ENCODE data around the gene SPATA46.

Gene SPATA46

DNA sequence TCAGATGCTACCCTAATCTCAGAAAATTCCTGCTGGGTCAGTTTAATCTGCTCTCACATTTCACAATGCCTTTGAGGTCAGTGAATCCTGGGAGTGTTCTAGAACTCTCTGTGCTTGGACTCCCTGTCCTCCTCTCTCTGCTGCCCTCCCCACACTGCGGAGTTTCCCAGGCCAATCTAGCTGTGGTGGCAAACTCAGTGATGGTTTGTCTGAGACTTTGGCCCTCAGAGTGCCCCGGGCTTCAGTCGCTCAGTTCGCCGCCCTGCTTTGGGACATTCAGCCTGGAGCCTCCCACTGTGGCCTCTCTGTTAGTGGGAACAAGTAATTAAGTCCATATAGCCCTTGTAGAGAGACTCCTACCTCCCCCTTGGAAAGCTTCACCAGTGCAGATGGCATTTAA lies 12.0 kb upstream of the SPATA46 start:
- CTCF ChIA-PET: interaction anchor here (0.7 to 3.8 kb wide), 3 partner anchors 31 to 333 kb away, joined by 7 to 27 read pairs (median 10); no protein-coding TSS in a partner anchor
- Histone ChIP-seq H3K4me3 (ENCODE audit: low read depth, low read length) (no peak overlapping the region), H3K27ac (ENCODE audit: extremely low read depth, low read depth, low read length) (no peak overlapping the region)

GRCh38 chr1:162388083-162388594 lies 11.5 kb upstream of the SPATA46 start:
- H3K4me3 ChIP-seq (ENCODE audit: low read depth, low read length): no peak overlapping the region
- ChIA-PET POLR2A (no interaction called here), CTCF (interaction anchor here (3.0 to 3.8 kb wide), 2 partner anchors 30 to 332 kb away, joined by 10 to 27 read pairs; no protein-coding TSS in a partner anchor)
- no peaks in the 10 kb centered on the region for H3K9me3 ChIP-seq (ENCODE audit: control insufficient read depth, insufficient read depth, low read depth, low read length)
- no peaks in the 10 kb centered on the region for H3K4me1 ChIP-seq (ENCODE audit: control insufficient read depth, insufficient read depth, low read length)
- no peak overlapping the region for H3K27ac ChIP-seq (ENCODE audit: extremely low read depth, low read depth, low read length)
- H3K36me3 ChIP-seq (ENCODE audit: control insufficient read depth in 2 of 2, insufficient read depth in 1 of 2, low read length in 2 of 2): peaks cover 0 to 9% of the 10 kb centered on the region in 2 experiments; a peak in 1 of 3 replicates
- TF ChIP-seq SCRT1 (tag by site-specific recombination; IDR thresholded peaks at IDR 0.05; ENCODE audit: borderline replicate concordance) (no peak), ZNF596 (tag by site-specific recombination; IDR thresholded peaks at IDR 0.05) (no peak), HOXC10 (CRISPR knock-in tag; IDR thresholded peaks at IDR 0.05) (no peak), ZNF366 (tag by site-specific recombination; conservative IDR thresholded peaks at IDR 0.05) (no peak), ZNF335 (tag by site-specific recombination; conservative IDR thresholded peaks at IDR 0.05) (no peak), ZNF621 (tag by site-specific recombination; IDR thresholded peaks at IDR 0.05) (no peak), KLF16 (tag by site-specific recombination; IDR thresholded peaks at IDR 0.05) (no peak), ZNF391 (tag by site-specific recombination; IDR thresholded peaks at IDR 0.05; ENCODE audit: borderline replicate concordance, low read depth) (no peak), ZNF561 (tag by site-specific recombination; IDR thresholded peaks at IDR 0.05; ENCODE audit: borderline replicate concordance) (no peak), PRDM1 (tag by site-specific recombination; IDR thresholded peaks at IDR 0.05) (no peak), ZBTB20 (tag by site-specific recombination; IDR thresholded peaks at IDR 0.05) (no peak)
- TF ChIP-seq, protein P1, sequence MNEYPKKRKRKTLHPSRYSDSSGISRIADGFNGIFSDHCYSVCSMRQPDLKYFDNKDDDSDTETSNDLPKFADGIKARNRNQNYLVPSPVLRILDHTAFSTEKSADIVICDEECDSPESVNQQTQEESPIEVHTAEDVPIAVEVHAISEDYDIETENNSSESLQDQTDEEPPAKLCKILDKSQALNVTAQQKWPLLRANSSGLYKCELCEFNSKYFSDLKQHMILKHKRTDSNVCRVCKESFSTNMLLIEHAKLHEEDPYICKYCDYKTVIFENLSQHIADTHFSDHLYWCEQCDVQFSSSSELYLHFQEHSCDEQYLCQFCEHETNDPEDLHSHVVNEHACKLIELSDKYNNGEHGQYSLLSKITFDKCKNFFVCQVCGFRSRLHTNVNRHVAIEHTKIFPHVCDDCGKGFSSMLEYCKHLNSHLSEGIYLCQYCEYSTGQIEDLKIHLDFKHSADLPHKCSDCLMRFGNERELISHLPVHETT (tag by site-specific recombination; IDR thresholded peaks at IDR 0.05): no peak

More for the DNA sequence above, 12.0 kb upstream of the SPATA46 start:
- Histone ChIP-seq H3K4me1 (ENCODE audit: control insufficient read depth, insufficient read depth, low read length) (no peaks in the 10 kb centered on the region), H3K36me3 (ENCODE audit: control insufficient read depth in 2 of 2, insufficient read depth in 1 of 2, low read length in 2 of 2) (peaks cover 0 to 5% of the 10 kb centered on the region in 2 experiments; a peak in 1 of 3 replicates), H3K9me3 (ENCODE audit: control insufficient read depth, insufficient read depth, low read depth, low read length) (no peaks in the 10 kb centered on the region)
- TF ChIP-seq ZNF266 (tag by site-specific recombination; IDR thresholded peaks at IDR 0.05; ENCODE audit: low read depth) (no peak), ZNF629 (tag by site-specific recombination; IDR thresholded peaks at IDR 0.05) (no peak), ZNF626 (tag by site-specific recombination; IDR thresholded peaks at IDR 0.05) (no peak), SP7 (tag by site-specific recombination; IDR thresholded peaks at IDR 0.05) (no peak), SCRT2 (tag by site-specific recombination; IDR thresholded peaks at IDR 0.05) (no peak), YY2 (tag by site-specific recombination; IDR thresholded peaks at IDR 0.05) (no peak), KLF17 (tag by site-specific recombination; IDR thresholded peaks at IDR 0.05) (no peak), ZNF501 (tag by site-specific recombination; IDR thresholded peaks at IDR 0.05) (no peak), ZNF707 (tag by site-specific recombination; IDR thresholded peaks at IDR 0.05) (no peak), ZNF514 (tag by site-specific recombination; IDR thresholded peaks at IDR 0.05) (no peak), ZNF214 (tag by site-specific recombination; IDR thresholded peaks at IDR 0.05; ENCODE audit: borderline replicate concordance) (no peak), ZNF785 (tag by site-specific recombination; IDR thresholded peaks at IDR 0.05) (no peak), ZNF692 (tag by site-specific recombination; IDR thresholded peaks at IDR 0.05) (no peak), ZNF623 (tag by site-specific recombination; IDR thresholded peaks at IDR 0.05) (no peak), FEZF1 (tag by site-specific recombination; IDR thresholded peaks at IDR 0.05) (no peak), YY1 (tag by site-specific recombination; IDR thresholded peaks at IDR 0.05) (no peak)
- TF ChIP-seq, protein P2, sequence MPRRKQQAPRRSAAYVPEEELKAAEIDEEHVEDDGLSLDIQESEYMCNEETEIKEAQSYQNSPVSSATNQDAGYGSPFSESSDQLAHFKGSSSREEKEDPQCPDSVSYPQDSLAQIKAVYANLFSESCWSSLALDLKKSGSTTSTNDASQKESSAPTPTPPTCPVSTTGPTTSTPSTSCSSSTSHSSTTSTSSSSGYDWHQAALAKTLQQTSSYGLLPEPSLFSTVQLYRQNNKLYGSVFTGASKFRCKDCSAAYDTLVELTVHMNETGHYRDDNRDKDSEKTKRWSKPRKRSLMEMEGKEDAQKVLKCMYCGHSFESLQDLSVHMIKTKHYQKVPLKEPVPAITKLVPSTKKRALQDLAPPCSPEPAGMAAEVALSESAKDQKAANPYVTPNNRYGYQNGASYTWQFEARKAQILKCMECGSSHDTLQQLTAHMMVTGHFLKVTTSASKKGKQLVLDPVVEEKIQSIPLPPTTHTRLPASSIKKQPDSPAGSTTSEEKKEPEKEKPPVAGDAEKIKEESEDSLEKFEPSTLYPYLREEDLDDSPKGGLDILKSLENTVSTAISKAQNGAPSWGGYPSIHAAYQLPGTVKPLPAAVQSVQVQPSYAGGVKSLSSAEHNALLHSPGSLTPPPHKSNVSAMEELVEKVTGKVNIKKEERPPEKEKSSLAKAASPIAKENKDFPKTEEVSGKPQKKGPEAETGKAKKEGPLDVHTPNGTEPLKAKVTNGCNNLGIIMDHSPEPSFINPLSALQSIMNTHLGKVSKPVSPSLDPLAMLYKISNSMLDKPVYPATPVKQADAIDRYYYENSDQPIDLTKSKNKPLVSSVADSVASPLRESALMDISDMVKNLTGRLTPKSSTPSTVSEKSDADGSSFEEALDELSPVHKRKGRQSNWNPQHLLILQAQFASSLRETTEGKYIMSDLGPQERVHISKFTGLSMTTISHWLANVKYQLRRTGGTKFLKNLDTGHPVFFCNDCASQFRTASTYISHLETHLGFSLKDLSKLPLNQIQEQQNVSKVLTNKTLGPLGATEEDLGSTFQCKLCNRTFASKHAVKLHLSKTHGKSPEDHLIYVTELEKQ (tag by site-specific recombination; IDR thresholded peaks at IDR 0.05; ENCODE audit: borderline replicate concordance): no peak
- TF ChIP-seq, protein P3, sequence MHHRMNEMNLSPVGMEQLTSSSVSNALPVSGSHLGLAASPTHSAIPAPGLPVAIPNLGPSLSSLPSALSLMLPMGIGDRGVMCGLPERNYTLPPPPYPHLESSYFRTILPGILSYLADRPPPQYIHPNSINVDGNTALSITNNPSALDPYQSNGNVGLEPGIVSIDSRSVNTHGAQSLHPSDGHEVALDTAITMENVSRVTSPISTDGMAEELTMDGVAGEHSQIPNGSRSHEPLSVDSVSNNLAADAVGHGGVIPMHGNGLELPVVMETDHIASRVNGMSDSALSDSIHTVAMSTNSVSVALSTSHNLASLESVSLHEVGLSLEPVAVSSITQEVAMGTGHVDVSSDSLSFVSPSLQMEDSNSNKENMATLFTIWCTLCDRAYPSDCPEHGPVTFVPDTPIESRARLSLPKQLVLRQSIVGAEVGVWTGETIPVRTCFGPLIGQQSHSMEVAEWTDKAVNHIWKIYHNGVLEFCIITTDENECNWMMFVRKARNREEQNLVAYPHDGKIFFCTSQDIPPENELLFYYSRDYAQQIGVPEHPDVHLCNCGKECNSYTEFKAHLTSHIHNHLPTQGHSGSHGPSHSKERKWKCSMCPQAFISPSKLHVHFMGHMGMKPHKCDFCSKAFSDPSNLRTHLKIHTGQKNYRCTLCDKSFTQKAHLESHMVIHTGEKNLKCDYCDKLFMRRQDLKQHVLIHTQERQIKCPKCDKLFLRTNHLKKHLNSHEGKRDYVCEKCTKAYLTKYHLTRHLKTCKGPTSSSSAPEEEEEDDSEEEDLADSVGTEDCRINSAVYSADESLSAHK (tag by site-specific recombination; IDR thresholded peaks at IDR 0.05): no peak
- POLR2A ChIA-PET: no interaction called here

Data from HEK293 (cell line).